ENCODE measurements around the gene IDH1.
"Not testable (repeated sequence)": the region's sequence is repeated elsewhere in the genome, so short reads cannot be mapped to it uniquely, and the experiment has no call there.

Gene IDH1

DNA sequence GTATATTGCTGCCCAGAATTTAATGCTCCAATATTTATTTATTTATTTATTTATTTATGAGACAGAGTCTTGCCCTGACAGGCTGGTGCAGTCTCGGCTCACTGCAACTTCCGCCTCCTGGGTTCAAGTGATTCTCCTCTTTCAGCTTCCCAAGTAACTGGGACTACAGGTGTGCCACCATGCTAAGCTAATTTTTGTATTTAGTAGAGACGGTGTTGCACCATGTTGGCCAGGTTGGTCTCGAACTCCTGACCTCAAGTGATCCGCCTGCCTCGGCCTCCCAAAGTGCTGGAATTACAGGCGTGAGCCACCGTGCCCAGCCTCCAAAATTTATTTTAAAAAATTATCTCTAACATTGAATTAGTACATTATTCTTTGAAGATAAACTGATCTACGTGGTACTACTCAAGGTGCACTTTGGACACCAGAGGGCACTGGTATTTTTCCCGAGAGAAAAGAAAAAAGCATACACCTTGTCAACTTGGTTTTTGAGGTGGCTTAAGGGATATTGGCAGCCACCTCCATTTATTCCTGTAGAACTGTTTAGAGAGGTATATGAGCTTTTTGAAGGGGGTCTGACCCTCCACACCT, 1.4 kb upstream of the IDH1 start:
- no peak for FAIRE-seq

DNA sequence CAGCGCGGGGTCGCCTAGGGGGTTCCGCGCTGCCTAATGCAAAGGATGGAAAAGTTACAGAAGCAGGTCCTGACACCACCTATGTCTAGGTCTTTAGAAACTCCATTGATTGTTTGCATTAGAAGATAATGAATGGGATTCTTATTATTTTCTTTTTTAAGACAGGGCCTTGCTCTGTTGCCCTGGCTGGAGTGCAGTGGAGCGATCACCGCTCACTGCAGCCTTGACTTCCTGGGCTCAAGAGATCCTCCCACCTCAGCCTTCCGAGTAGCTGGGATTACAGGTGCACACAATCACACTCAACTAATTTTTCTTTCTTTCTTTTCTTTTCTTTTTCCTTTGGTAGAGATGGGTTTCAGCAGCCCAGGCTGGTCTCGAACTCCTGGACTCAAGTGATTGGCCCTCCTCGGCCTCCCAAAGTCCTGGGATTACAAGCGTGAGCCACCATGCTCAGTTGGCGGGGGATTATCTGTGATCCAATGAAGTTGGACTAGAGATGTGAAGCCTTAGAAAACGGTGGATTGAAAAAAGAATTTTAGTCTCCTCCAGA, 761 bp upstream of the IDH1 start:
- no peak for FAIRE-seq

DNA sequence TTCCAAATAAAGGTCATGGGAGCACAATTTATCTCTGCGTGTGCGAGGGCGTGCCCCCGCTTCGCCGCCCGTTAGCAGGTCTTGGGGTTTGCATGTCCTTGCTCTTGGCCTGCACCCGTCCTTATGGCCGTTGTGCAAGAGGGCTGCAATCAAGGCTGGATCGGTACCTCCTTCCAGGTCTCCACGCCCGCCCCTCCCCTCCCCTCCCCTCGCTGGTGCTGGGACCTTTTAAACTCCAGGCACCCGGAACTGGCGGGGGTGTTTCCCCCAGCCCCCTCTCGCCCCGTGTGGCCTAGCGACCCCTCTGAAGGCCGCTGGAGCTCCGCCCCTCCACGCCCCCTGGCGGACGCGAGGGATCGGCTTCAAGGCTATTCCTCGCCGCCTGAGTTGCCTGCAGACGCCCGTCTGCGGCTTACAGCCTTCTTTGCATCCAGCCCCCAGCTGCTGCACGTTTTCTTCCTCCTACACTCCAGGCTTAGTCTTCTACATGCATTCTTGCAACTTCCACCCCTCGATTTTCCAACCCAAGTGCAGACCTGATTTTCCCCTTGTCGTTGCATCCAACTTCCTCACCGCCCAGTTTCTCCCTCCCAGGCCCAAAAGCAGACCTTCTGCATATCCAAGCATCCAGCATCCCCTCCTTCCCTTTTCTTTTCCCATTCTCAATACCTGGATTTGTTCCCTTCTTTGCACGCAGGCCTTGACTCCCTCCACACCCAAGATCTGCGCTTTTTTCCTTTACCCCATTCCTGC, 577 bp downstream of the IDH1 start:
- no peak for FAIRE-seq

DNA sequence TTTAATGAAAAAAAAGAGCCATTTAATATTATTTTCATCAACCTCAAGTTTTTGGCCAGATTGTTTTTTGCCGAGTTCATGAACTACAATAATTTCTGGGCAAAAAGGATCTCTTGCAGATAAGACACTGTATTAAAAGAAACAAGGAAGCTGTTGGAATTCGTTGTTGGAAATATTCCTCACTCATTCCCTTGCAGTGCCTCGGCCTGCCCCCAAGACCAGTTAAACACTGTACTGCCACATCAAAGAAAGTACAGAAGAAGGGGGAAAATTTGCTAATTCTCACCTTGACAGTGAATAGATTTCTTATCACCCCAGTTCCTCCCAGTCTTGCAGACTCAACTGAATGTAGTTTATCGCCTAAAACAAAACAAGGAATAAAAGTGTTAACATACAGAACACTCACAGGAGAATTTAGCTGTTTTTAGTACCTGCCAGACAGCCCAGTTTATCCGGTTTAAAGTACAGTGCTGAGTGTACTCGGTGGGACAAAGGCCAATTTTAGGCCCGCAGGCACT, 1.2 kb downstream of the IDH1 start:
- no peak for FAIRE-seq

GRCh38 chr2:208252716-208253492, 2.0 kb downstream of the IDH1 start:
- FAIRE-seq: no peak

DNA sequence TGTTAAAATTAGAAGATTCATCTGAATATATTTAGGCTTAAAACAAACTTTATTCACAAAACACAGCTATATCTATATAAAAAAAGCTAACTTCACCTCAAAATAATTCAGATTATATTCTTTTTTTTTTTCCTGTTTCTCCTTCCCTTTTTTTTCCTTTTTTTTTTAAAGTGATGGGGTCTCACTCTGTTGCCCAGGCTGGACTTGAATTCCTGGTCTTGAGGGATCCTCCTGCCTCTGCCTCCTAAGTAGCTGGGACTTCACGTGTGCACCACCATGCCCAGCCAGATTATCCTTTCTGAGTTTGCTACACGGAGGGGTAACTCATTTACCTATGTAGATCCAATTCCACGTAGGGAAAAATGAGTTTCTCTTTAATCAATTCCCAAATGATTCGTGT, 3.8 kb downstream of the IDH1 start:
- FAIRE-seq: no peak

DNA sequence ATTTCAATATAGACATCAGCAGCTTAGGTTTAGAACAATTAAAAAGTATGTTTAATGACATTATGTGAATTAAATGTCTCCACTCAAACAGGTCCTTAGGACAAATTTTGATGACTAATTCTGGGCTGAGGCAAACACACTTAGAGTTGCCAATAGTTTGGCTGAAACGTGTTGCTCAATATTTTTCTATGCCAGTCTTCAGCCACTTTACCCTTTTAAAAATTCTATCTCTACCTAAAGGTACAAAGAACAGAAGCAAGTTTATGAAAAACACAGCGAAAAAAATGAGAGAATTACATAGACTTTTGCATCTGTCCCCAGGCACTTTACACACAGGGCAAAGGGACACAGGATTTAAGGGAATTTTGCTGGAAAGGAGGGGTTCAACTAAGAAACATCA, 4.5 kb downstream of the IDH1 start:
- FAIRE-seq: no peak

GRCh38 chr2:208249296-208249695, 5.6 kb downstream of the IDH1 start:
- FAIRE-seq: no peak

GRCh38 chr2:208248601-208249000, 6.3 kb downstream of the IDH1 start:
- no peak for FAIRE-seq

GRCh38 chr2:208245746-208246145, 9.1 kb downstream of the IDH1 start:
- no peak for FAIRE-seq

DNA sequence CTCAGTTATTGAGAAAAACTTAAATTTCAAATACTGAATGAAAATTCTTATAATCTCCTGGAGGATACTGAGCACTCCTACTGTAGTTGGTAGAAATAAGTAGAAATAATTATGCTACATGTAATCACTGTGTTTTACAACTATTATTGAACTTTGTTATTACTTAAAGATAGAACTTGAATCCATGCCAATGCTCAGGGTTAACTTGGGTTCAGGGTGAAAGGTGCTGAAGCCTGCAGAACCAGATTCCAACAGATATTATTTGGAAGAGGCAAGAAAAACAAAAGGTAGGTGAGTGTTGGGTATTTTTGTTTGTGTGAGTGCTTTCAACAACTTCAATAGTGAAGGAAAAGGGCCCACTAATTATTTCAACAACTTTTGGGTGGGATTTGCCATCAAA, 10.4 kb downstream of the IDH1 start:
- no peak for FAIRE-seq

GRCh38 chr2:208240619-208241209, 14.2 kb downstream of the IDH1 start:
- no peak for FAIRE-seq

GRCh38 chr2:208239770-208240493, 14.9 kb downstream of the IDH1 start:
- FAIRE-seq: no peak

- FAIRE-seq: no peak
These were observed 19.0 kb downstream of the IDH1 start for GRCh38 chr2:208235860-208236259.

GRCh38 chr2:208234786-208235185, 20.1 kb downstream of the IDH1 start:
- FAIRE-seq: no peak

GRCh38 chr2:208228476-208228875, 26.4 kb downstream of the IDH1 start:
- no peak for FAIRE-seq

DNA sequence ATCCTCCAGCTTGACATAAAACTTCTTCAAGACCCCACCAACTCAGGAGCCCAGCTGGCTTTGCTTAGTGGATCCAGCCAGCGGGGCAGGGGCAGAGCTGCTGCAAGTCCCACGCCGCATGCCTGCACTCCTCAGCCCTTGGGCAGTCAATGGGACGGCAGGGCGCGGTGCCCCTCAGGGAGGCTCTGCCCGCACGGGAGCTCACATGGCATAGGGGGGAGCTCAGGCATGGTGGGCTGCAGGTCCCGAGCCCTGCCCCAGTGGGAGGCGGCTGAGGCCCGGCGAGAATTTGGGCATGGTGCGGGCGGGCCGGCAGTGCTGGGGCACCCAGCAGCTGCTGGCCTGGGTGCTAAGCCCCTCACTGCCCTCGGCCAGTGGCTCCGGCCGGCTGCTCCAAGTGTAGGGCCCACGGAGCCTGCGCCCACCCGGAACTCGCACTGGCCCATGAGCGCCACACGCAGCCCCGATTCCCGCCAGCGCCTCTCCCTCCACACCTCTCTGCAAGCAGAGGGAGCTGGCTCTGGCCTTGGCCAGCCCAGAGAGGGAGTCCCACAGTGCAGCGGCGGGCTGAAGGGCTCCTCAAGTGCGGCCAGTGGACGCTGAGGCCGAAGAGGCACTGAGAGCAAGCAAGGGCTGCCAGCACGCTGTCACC, 27.2 kb downstream of the IDH1 start:
- FAIRE-seq: no peak

- FAIRE-seq: no peak
These were observed 30.1 kb downstream of the IDH1 start for GRCh38 chr2:208224802-208225201.

- FAIRE-seq: no peak
These were observed 32.5 kb downstream of the IDH1 start for GRCh38 chr2:208222351-208222750.

GRCh38 chr2:208221873-208222272, 33.0 kb downstream of the IDH1 start:
- not testable (repeated sequence) for FAIRE-seq

DNA sequence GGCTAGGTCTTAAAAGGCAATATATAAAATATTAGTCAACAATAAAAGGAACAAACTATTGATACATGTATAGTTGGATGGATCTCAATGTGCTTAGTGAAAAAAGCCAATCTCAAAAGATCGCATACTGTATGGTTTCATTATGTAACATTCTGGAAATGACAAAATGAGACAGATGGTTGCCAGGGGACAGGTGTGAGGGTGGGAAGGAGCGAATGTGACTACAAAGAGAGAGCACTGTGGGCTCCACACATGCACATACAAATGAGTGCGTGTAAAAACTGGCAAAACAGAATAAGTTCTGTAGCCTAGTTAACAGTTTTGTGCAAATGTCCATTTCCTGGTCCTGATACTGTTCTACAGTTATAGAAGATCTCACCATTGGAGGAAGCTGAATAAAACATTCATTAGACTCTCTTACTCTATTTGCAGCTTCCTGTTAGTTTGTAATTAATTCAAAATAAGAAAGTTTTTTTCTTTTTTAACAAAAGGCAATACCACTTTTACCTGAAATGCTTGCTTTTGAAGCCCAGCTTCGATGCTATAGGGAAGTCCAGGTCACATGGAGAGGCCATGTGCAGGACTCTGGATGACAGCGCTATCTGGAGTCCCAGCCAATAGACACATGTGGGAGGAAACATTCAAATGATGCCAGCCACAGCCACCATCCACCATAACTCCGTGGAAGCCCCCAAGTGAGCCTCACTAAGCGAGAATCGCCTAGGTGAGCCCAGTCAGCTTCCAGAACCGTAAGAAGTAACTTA, 44.0 kb downstream of the IDH1 start:
- FAIRE-seq: no peak

Measured in endometrium (tissue), 2 donors.